Pancreas (tissue), 10 donors: ENCODE results near the gene LIFR. TPM values are rescaled to one million over a fixed set of nuclear protein-coding genes. Genes with fewer than 3 reads are reported as not detected.

Source experiments
- ATAC-seq, 4 donors: fragments of 200-7000 bp; cut with Tn5 transposase; one replicate each; pipeline versions ENCODE4 v1.8.0 to v1.9.1; 2020; ENCODE audit warnings: mild to moderate bottlenecking in 4 of 4, moderate library complexity in 4 of 4
- DNase-seq, 6 donors: peaks; one replicate each; pipeline ENCODE4 v3.0.0-alpha.2; 2020
- FAIRE-seq: peaks from 2 replicates; lab custom pipeline; 2012; peaks lifted over from hg19 to GRCh38; lab: Jason Lieb, UNC
- H3K27ac ChIP-seq, 4 donors: fragments of 200-600 bp; sonication (generic); 1 replicate in 3 of 4; 2 replicates in 1 of 4; pipeline versions ENCODE4 v1.5.0 to v1.8.0; 2020
- H3K27me3 ChIP-seq, 4 donors: fragments of 200-600 bp; one replicate each; pipeline ENCODE4 v1.8.0; 2021
- H3K36me3 ChIP-seq, 3 donors: fragments of 200-600 bp; sonication (generic) in 1 of 3; one replicate each; pipeline versions ENCODE4 v1.5.0 to v1.8.0; 2020 to 2021
- H3K4me1 ChIP-seq, 3 donors: fragments of 200-600 bp; one replicate each; pipeline ENCODE4 v1.8.0; 2021
- H3K4me3 ChIP-seq, 4 donors: fragments of 200-600 bp; sonication (generic) in 2 of 4; one replicate each; pipeline versions ENCODE4 v1.5.0 to v1.8.0; 2020 to 2021
- H3K9me3 ChIP-seq, 4 donors: fragments of 200-600 bp; one replicate each; pipeline ENCODE4 v1.8.0; 2021
- CTCF ChIP-seq, 4 donors: fragments of 200-600 bp; sonication (generic) in 3 of 4; IDR thresholded peaks; one replicate each; pipeline versions ENCODE4 v1.5.0 to v1.8.0; 2021; ENCODE audit warnings: antibody characterized with exemption in 4 of 4
- WGBS, 2 donors: extraction: QIAGEN DNeasy Blood & Tissue Kit; methylation state at CpG; one replicate each; pipeline ENCODE4 v1.1.7; 2013; 5-methylcytosine and 5-hydroxymethylcytosine counted together
- intact Hi-C, 3 donors: fragments of 100-400 bp; cut with DNase I; formaldehyde crosslinking; loops; one replicate each; pipeline versions ENCODE4 v1.11.1 to v1.14.2; 2022
- polyA plus RNA-seq, 2 donors: library from polyadenylated mRNA; stranded (reverse); fragments of 200-250 nt; gene quantifications; one replicate each; pipeline ENCODE4 v1.2.3, GENCODE V29; 2013
- total RNA-seq, 6 donors: library from RNA; stranded (reverse); fragmentation: NEBNext Ultra II Directional in 4 of 6; extraction: Animal tissue kit (Norgen Biotek cat#: 25700) in 4 of 6; gene quantifications; one replicate each; pipeline versions ENCODE4 v1.2.1 to v1.2.4, GENCODE V29; 2021 to 2023
- donor health status: healthy with polysubstance abuse.
- donor health status: DM: no; HTN: no; CAD: no; lungs with moderate emphysema.
- donor health status: DM: no; HTN: no; CAD: no.
- donor health status: control.
- donor health status: control.
- donor health status: Bipolar disorder and iron deficiency.
- donor health status: DM: yes; HTN: yes; CAD: no.
- donor health status: DM: no; HTN: no; CAD: no.
- donor health status: DM: no; HTN: no; CAD: no.
- donor health status: DM: yes; HTN: yes; CAD: no.

Gene LIFR
- total and polyA plus RNA-seq, 8 donors = 4.1 to 32.5 (median 19.1) TPM

GRCh38 chr5:38546691-38547146 lies 9.7 kb downstream of the LIFR start:
- FAIRE-seq = no peak
- 48 to 50% methylated on average over 2 of the region's 2 CpGs for WGBS, 2 donors

GRCh38 chr5:38543886-38544285 lies 12.6 kb downstream of the LIFR start:
- Histone ChIP-seq H3K4me1 (peaks cover 11 to 30% (median 22%) of the 10 kb centered on the region in 3 donors), H3K4me3 (no peak overlapping the region), H3K27me3 (no peaks in the 10 kb centered on the region), H3K36me3 (no peaks in the 10 kb centered on the region), H3K9me3 (no peaks in the 10 kb centered on the region), H3K27ac (no peak overlapping the region)
- intact Hi-C loops = no loop called here
- WGBS, 2 donors = 95 to 98% methylated on average over 4 of the region's 4 CpGs
- ATAC-seq (no peak), FAIRE-seq (no peak), DNase-seq (no peak)
- TF ChIP-seq CTCF (IDR thresholded peaks at IDR 0.05) = no peak

More at GRCh38 chr5:38546691-38547146, 9.7 kb downstream of the LIFR start:
- peak in 2 of 6 donors; percentile 17 to 31 for DNase-seq
- Histone ChIP-seq H3K36me3 (no peaks in the 10 kb centered on the region), H3K9me3 (no peaks in the 10 kb centered on the region), H3K4me3 (no peak overlapping the region), H3K27me3 (no peaks in the 10 kb centered on the region), H3K27ac (peak overlapping the region in 2 of 4 donors; percentile 7 to 37), H3K4me1 (peaks cover 18 to 46% (median 25%) of the 10 kb centered on the region in 3 donors)
- intact Hi-C loops = no loop called here
- ATAC-seq = peak; percentile 65 to 80 (median 75)
- TF ChIP-seq CTCF (IDR thresholded peaks at IDR 0.05) = no peak

GRCh38 chr5:38543074-38543473 lies 13.4 kb downstream of the LIFR start:
- TF ChIP-seq CTCF (IDR thresholded peaks at IDR 0.05) = no peak
- ATAC-seq = no peak
- peaks cover 11 to 24% (median 14%) of the 10 kb centered on the region in 3 donors for H3K4me1 ChIP-seq

GRCh38 chr5:38541174-38541725 lies 15.2 kb downstream of the LIFR start:
- Histone ChIP-seq H3K27me3 (no peaks in the 10 kb centered on the region), H3K27ac (peak overlapping the region in 1 of 4 donors; percentile 10), H3K4me1 (peaks cover under 1 to 14% (median 2%) of the 10 kb centered on the region in 3 donors), H3K36me3 (no peaks in the 10 kb centered on the region), H3K4me3 (no peak overlapping the region), H3K9me3 (no peaks in the 10 kb centered on the region)
- 64 to 71% methylated on average over 2 of the region's 2 CpGs for whole genome bisulfite sequencing, 2 donors
- ATAC-seq = peak in 1 of 4 donors; percentile 33
- intact Hi-C loops = no loop called here
- FAIRE-seq = no peak
- no peak for TF ChIP-seq CTCF (IDR thresholded peaks at IDR 0.05)
- DNase-seq = no peak

More at GRCh38 chr5:38543074-38543473, 13.4 kb downstream of the LIFR start:
- Histone ChIP-seq H3K9me3 (no peaks in the 10 kb centered on the region), H3K4me3 (no peak overlapping the region), H3K27me3 (no peaks in the 10 kb centered on the region), H3K36me3 (no peaks in the 10 kb centered on the region), H3K27ac (no peak overlapping the region)
- FAIRE-seq (no peak), DNase-seq (no peak)
- intact Hi-C loops = no loop called here
- WGBS, 2 donors = 95 to 96% methylated on average over 2 of the region's 2 CpGs

- no peak for FAIRE-seq
- DNase-seq = peak in 5 of 6 donors; percentile 40 to 63 (median 53)
- no peaks in the 10 kb centered on the region for H3K27me3 ChIP-seq
- no peaks in the 10 kb centered on the region for H3K9me3 ChIP-seq
- WGBS, 2 donors = 33 to 39% methylated on average over 6 of the region's 6 CpGs
- intact Hi-C loops = no loop called here
- peak; percentile 93 to 98 (median 96) for ATAC-seq
- no peaks in the 10 kb centered on the region for H3K36me3 ChIP-seq
- H3K4me3 ChIP-seq = no peak overlapping the region
- no peak for TF ChIP-seq CTCF (IDR thresholded peaks at IDR 0.05)
- peak overlapping the region in 2 of 4 donors; percentile 15 to 31 for H3K27ac ChIP-seq
- peaks cover 0 to 15% (median 4%) of the 10 kb centered on the region in 3 donors for H3K4me1 ChIP-seq
Observed at GRCh38 chr5:38540314-38540713, 16.1 kb downstream of the LIFR start.
